IMR-90 (cell line): ENCODE measurements around the gene SIAH1. TPM values are rescaled to one million over a fixed set of nuclear protein-coding genes. Genes with fewer than 3 reads are reported as not detected.

Experiments used
- ATAC-seq: fragments of 200-7000 bp; cut with Tn5 transposase; 2 replicates; pipeline ENCODE4 v1.9.1; 2020; ENCODE audit warnings: low read depth, mild to moderate bottlenecking, moderate library complexity
- BruUV-seq: library from RNA; stranded (reverse); fragments of 400-500 nt; replicated peaks from 2 replicates; lab custom pipeline; 2021; lab: Mats Ljungman, UMichigan
- CTCF ChIA-PET: fragments of 300-600 bp; formaldehyde crosslinking; extraction: SDS; loops from one replicate; lab custom pipeline; 2021; ENCODE audit warnings: antibody characterized with exemption; lab: Yijun Ruan, JAX
- POLR2A ChIA-PET: fragments of 300-600 bp; sonication (Branson Sonifier 250); formaldehyde crosslinking; loops from one replicate; lab custom pipeline; 2022; ENCODE audit warnings: antibody characterized with exemption; ENCODE audit not compliant: unreplicated experiment; lab: Charles Lee
- DNase-seq: peaks from one replicate; pipeline ENCODE4 v3.0.0; 2013
- H2AFZ ChIP-seq: replicated peaks from 2 replicates; pipeline ENCODE3; 2013; ENCODE audit warnings: low read length, mild to moderate bottlenecking; ENCODE audit not compliant: poor library complexity
- H2AK5ac ChIP-seq: 2 replicates; pipeline ENCODE4 v1.6.1; 2013; ENCODE audit warnings: low read depth, low read length, inconsistent platforms
- H2AK9ac ChIP-seq: replicated peaks from 2 replicates; pipeline ENCODE3; 2013; ENCODE audit warnings: mild to moderate bottlenecking, low read depth, low read length, moderate library complexity; ENCODE audit not compliant: poor library complexity
- H2BK120ac ChIP-seq: 2 replicates; pipeline ENCODE4 v1.6.1; 2013; ENCODE audit warnings: low read depth, low read length, inconsistent platforms
- H2BK15ac ChIP-seq: 3 replicates; pipeline ENCODE4 v1.6.1; 2013; ENCODE audit warnings: low read depth, low read length, inconsistent platforms
- H2BK20ac ChIP-seq: 2 replicates; pipeline ENCODE4 v1.6.1; 2013; ENCODE audit warnings: low read depth, mild to moderate bottlenecking, inconsistent platforms, low read length, moderate library complexity
- H2BK5ac ChIP-seq: 2 replicates; pipeline ENCODE4 v1.6.1; 2013; ENCODE audit warnings: mild to moderate bottlenecking, low read depth, low read length, inconsistent platforms; ENCODE audit not compliant: poor library complexity, severe bottlenecking
- H3K14ac ChIP-seq: replicated peaks from 2 replicates; pipeline ENCODE4 v1.6.1; 2013; ENCODE audit warnings: low read depth, low read length, inconsistent platforms
- H3K18ac ChIP-seq: 2 replicates; pipeline ENCODE4 v1.6.1; 2013; ENCODE audit warnings: low read depth, low read length, control low read depth
- H3K23ac ChIP-seq: 2 replicates; pipeline ENCODE4 v1.6.1; 2013; ENCODE audit warnings: low read depth, low read length, inconsistent platforms
- H3K27ac ChIP-seq: 2 replicates; pipeline ENCODE4 v1.5.1; 2013; ENCODE audit warnings: mild to moderate bottlenecking, control low read depth, low read length; ENCODE audit not compliant: insufficient read depth
- H3K27me3 ChIP-seq: 2 replicates; pipeline ENCODE4 v1.6.1; 2013; ENCODE audit warnings: low read length; ENCODE audit not compliant: control insufficient read depth, insufficient read depth
- H3K36me3 ChIP-seq: 2 replicates; pipeline ENCODE4 v1.6.1; 2013; ENCODE audit warnings: low read length, mixed read lengths; ENCODE audit not compliant: control insufficient read depth, insufficient read depth
- H3K4ac ChIP-seq: 2 replicates; pipeline ENCODE4 v1.6.1; 2013; ENCODE audit warnings: low read depth, low read length, inconsistent platforms
- H3K4me1 ChIP-seq: 2 replicates; pipeline ENCODE4 v1.6.1; 2013; ENCODE audit warnings: low read length, mixed read lengths; ENCODE audit not compliant: control insufficient read depth, insufficient read depth
- H3K4me2 ChIP-seq: 2 replicates; pipeline ENCODE4 v1.6.1; 2013; ENCODE audit warnings: low read depth, mild to moderate bottlenecking, control low read depth, low read length, moderate library complexity
- H3K4me3 ChIP-seq: 2 replicates; pipeline ENCODE4 v1.5.1; 2013; ENCODE audit warnings: low read depth, mild to moderate bottlenecking, control low read depth, low read length, moderate library complexity; ENCODE audit not compliant: insufficient read depth
- H3K56ac ChIP-seq: 2 replicates; pipeline ENCODE4 v1.6.1; 2013; ENCODE audit warnings: low read length, inconsistent platforms; ENCODE audit not compliant: insufficient read depth; ENCODE audit errors: extremely low read depth
- H3K79me1 ChIP-seq, 2 experiments: 2 replicates each; pipeline ENCODE4 v1.6.1; 2013; ENCODE audit warnings: low read length in 2 of 2, inconsistent platforms in 1 of 2, low read depth in 1 of 2
- H3K9ac ChIP-seq: 2 replicates; pipeline ENCODE4 v1.6.1; 2013; ENCODE audit warnings: low read depth, low read length, control low read depth
- H3K9me1 ChIP-seq: 2 replicates; pipeline ENCODE4 v1.6.1; 2013; ENCODE audit warnings: low read length, inconsistent platforms; ENCODE audit not compliant: insufficient read depth
- H3K9me3 ChIP-seq: 2 replicates; pipeline ENCODE4 v1.6.1; 2013; ENCODE audit warnings: low read length; ENCODE audit not compliant: control insufficient read depth, insufficient read depth
- H4K20me1 ChIP-seq: 2 replicates; pipeline ENCODE4 v1.6.1; 2013; ENCODE audit warnings: low read length, inconsistent platforms; ENCODE audit not compliant: insufficient read depth
- H4K5ac ChIP-seq: 2 replicates; pipeline ENCODE4 v1.6.1; 2013; ENCODE audit warnings: mild to moderate bottlenecking, low read depth, low read length, control low read depth
- H4K8ac ChIP-seq, 2 experiments: 2 replicates each; pipeline ENCODE4 v1.6.1; 2013; ENCODE audit warnings: low read depth in 2 of 2, low read length in 2 of 2, control low read depth in 1 of 2, inconsistent platforms in 1 of 2
- H4K91ac ChIP-seq: 2 replicates; pipeline ENCODE4 v1.6.1; 2013; ENCODE audit warnings: low read depth, low read length, inconsistent platforms; ENCODE audit not compliant: insufficient read depth
- BHLHE40 ChIP-seq: fragments of 150-350 bp; IDR thresholded peaks from 2 replicates; pipeline ENCODE4 v1.6.1; 2016; ENCODE audit warnings: mild to moderate bottlenecking, low read depth, low read length
- CEBPB ChIP-seq: IDR thresholded peaks from 2 replicates; pipeline ENCODE4 v1.6.1; 2012; ENCODE audit warnings: low read depth, low read length, improper control_type of control experiment
- ELK1 ChIP-seq: fragments of 150-350 bp; IDR thresholded peaks from 2 replicates; pipeline ENCODE4 v1.6.1; 2016; ENCODE audit warnings: low read depth, mild to moderate bottlenecking, low read length, moderate library complexity, borderline replicate concordance
- FOS ChIP-seq: fragments of 150-350 bp; IDR thresholded peaks from 2 replicates; pipeline ENCODE4 v1.6.1; 2016; ENCODE audit warnings: low read depth, low read length
- WGBS, 2 experiments: methylation state at CpG; one replicate each; pipeline versions ENCODE4 v1.1.5 to v1.1.7; 2013; ENCODE audit warnings: missing lambda C conversion rate in 2 of 2; ENCODE audit not compliant: insufficient read length in 1 of 2; ENCODE audit errors: extremely low coverage in 2 of 2; 5-methylcytosine and 5-hydroxymethylcytosine counted together
- dilution Hi-C: fragments of 300-500 bp; cut with HindIII; formaldehyde crosslinking; loops from one replicate; pipeline ENCODE4 v1.14.3; 2018; ENCODE audit warnings: low sequenced_read_pairs; ENCODE audit not compliant: unreplicated experiment
- in situ Hi-C: fragments of 300-500 bp; cut with MboI; formaldehyde crosslinking; loops from 3 replicates; pipeline ENCODE4 v1.14.3; 2019; ENCODE audit warnings: low sequenced_read_pairs, inconsistent platforms, mixed read lengths
- intact Hi-C: fragments of 100-400 bp; cut with micrococcal nuclease; formaldehyde crosslinking; loops from 2 replicates; pipeline ENCODE4 v1.10.0; 2022
- polyA plus RNA-seq, 3 experiments: library from polyadenylated mRNA; depleted of rRNA; stranded (reverse); fragments of >200 nt; gene quantifications; 2 replicates each; pipeline ENCODE4 v1.2.3, GENCODE V29; 2012; ENCODE audit warnings: low replicate concordance in 1 of 3
- total RNA-seq: library from RNA; depleted of rRNA; stranded (reverse); fragments of >200 nt; gene quantifications from 2 replicates; pipeline ENCODE4 v1.2.3, GENCODE V29; 2012

Gene SIAH1
- total and polyA plus RNA-seq, 2 of the 4 experiments (the other 2 are of a cell fraction) = 10.3 to 17.7 TPM

GRCh38 chr16:48434653-48435317 lies 49.6 kb upstream of the SIAH1 start:
- no peak overlapping the region for H3K56ac ChIP-seq
- peak overlapping the region; percentile 30; the same call in 1 of the 2 replicates for H4K91ac ChIP-seq
- in situ Hi-C loops (no loop called here), intact Hi-C loops (no loop called here), dilution Hi-C loops (no loop called here)
- H2BK120ac ChIP-seq = peak overlapping the region; percentile 56
- H2BK15ac ChIP-seq = peak overlapping the region; percentile 40; the same call in 1 of the 3 replicates
- H4K5ac ChIP-seq = peak overlapping the region; percentile 16
- BruUV-seq = no TSS peak
- no peaks in the 10 kb centered on the region for H4K20me1 ChIP-seq
- peaks cover 7% of the 10 kb centered on the region for H3K4me1 ChIP-seq
- no peaks in the 10 kb centered on the region for H3K27me3 ChIP-seq
- H3K79me1 ChIP-seq = no peaks in the 10 kb centered on the region
- no peak overlapping the region; the same call in 1 of the 2 replicates for H3K9ac ChIP-seq
- H2BK20ac ChIP-seq = peak overlapping the region; percentile 64
- ChIA-PET CTCF (interaction anchor here (0.5 kb wide), 1 partner anchor 24 kb away, joined by 3 read pairs; no protein-coding TSS in a partner anchor), POLR2A (no interaction called here)
- no peak overlapping the region for H3K4me3 ChIP-seq
- H4K8ac ChIP-seq = peak overlapping the region; percentile 32 to 77; a peak in 2 of 4 replicates
- H2AK9ac ChIP-seq = peak overlapping the region; percentile 7
- H3K36me3 ChIP-seq = no peaks in the 10 kb centered on the region
- H3K9me1 ChIP-seq = peaks cover 12% of the 10 kb centered on the region
- no peak overlapping the region for H3K23ac ChIP-seq
- DNase-seq (peak; percentile 80), ATAC-seq (peak; percentile 91)
- peak overlapping the region; percentile 34 for H3K14ac ChIP-seq
- WGBS, 2 experiments = no CpG with 5 or more reads among the region's 4 CpGs
- H3K4ac ChIP-seq = peak overlapping the region; percentile 70
- H3K18ac ChIP-seq = peak overlapping the region; percentile 35; the same call in 1 of the 2 replicates
- H2AK5ac ChIP-seq = peak overlapping the region; percentile 45; the same call in 1 of the 2 replicates
- H3K4me2 ChIP-seq = 0 out of 2 replicates have a peak overlapping the region, but pooled peaks have one; percentile 5
- TF ChIP-seq BHLHE40 (peak; percentile 69), FOS (peak; percentile 42; the same call in 1 of the 2 replicates), CEBPB (peak; percentile 80), ELK1 (no peak)
- peak overlapping the region; percentile 75 for H2AFZ ChIP-seq
- no peak overlapping the region for H3K27ac ChIP-seq
- peak overlapping the region; percentile 3 for H2BK5ac ChIP-seq
- H3K9me3 ChIP-seq = no peaks in the 10 kb centered on the region
